HT1080 (cell line): Measurements from ENCODE around the gene MKI67. TPM values are rescaled to one million over a fixed set of nuclear protein-coding genes. Genes with fewer than 3 reads are reported as not detected.

Experiments used
- DNase-seq: peaks from one replicate; pipeline ENCODE4 v3.0.0-alpha.2; 2015; ENCODE audit warnings: low read depth
- total RNA-seq: library from RNA; depleted of rRNA; stranded (reverse); fragments of >200 nt; shearing (Covaris generic); gene quantifications from 2 replicates; pipeline ENCODE4 v1.2.3, GENCODE V29; 2014

Gene MKI67
- total RNA-seq, 1 experiment from 2014 or later = 64.9 TPM

GRCh38 chr10:128084364-128084763, 41.9 kb downstream of the MKI67 start:
- no peak for DNase-seq

GRCh38 chr10:128083191-128083895, 42.9 kb downstream of the MKI67 start:
- no peak for DNase-seq

GRCh38 chr10:128081720-128082119, 44.5 kb downstream of the MKI67 start:
- no peak for DNase-seq

- no peak for DNase-seq
These were observed 45.0 kb downstream of the MKI67 start for GRCh38 chr10:128081222-128081621.

GRCh38 chr10:128080641-128081040, 45.6 kb downstream of the MKI67 start:
- no peak for DNase-seq

GRCh38 chr10:128080231-128080630, 46.0 kb downstream of the MKI67 start:
- no peak for DNase-seq

- DNase-seq = peak; percentile 38
These were observed 47.9 kb downstream of the MKI67 start for GRCh38 chr10:128078136-128078969.

GRCh38 chr10:128077155-128077875, 48.9 kb downstream of the MKI67 start:
- no peak for DNase-seq

- no peak for DNase-seq
These were observed 51.6 kb downstream of the MKI67 start for GRCh38 chr10:128074589-128074988.

- no peak for DNase-seq
These were observed 52.3 kb downstream of the MKI67 start for GRCh38 chr10:128073890-128074289.

GRCh38 chr10:128072941-128073645, 53.1 kb downstream of the MKI67 start:
- DNase-seq = no peak

GRCh38 chr10:128072046-128072445, 54.2 kb downstream of the MKI67 start:
- DNase-seq = no peak

GRCh38 chr10:128071417-128071782, 54.8 kb downstream of the MKI67 start:
- no peak for DNase-seq

GRCh38 chr10:128070721-128071416, 55.4 kb downstream of the MKI67 start:
- DNase-seq = no peak

GRCh38 chr10:128070161-128070560, 56.1 kb downstream of the MKI67 start:
- no peak for DNase-seq

GRCh38 chr10:128069351-128070051, 56.7 kb downstream of the MKI67 start:
- DNase-seq = peak; percentile 74

GRCh38 chr10:128068398-128069285, 57.6 kb downstream of the MKI67 start:
- no peak for DNase-seq

- DNase-seq = no peak
These were observed 58.4 kb downstream of the MKI67 start for GRCh38 chr10:128067691-128068397.
